Upper lobe of left lung (tissue), 4 donors: ENCODE data around the gene NFIB.

Source experiments
- POLR2AphosphoS5 ChIP-seq, 2 donors: sonication (generic); formaldehyde crosslinking; IDR thresholded peaks; one replicate each; pipeline ENCODE4 v1.5.1; 2017; ENCODE audit warnings: antibody characterized with exemption in 2 of 2
- TF ChIP-seq, protein P1 (sequence below), 6 experiments: fragments of 450-650 bp in 4 of 6; fragments of 200-600 bp in 2 of 6; sonication (generic) in 2 of 6; IDR thresholded peaks; one replicate each; pipeline ENCODE4 v1.5.1; 2016 to 2019; ENCODE audit warnings: antibody characterized with exemption in 6 of 6

DNA sequence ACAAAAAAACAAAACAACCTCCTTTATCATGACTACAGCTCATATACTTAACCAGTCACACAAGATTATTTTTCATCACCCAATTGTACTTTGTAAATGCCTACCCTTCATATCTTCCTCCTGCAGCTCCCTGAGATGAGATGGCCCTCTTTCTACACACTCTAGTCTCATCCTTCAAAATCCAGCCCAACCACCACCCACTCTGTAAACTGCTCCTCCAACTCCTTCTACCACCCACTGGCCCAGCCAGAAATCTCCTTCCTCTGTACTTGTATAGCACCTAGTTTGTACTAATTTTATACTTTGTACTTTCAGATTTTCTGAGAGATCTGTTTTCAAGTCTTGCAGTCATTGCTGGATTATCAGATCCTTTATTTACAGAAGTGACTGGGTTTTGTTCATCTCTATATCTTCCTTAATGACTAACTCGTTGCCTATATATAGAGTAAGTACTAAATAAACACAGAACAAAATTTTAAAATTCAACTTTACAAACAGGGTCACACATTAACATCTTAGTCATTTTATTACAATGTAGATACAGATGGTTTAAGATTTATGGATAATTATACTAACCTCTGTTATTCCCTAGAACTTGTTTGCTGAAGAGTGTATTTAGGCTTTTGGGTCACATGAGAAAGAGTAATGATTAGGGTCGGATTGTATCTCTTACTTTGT, 155.7 kb downstream of the NFIB start:
- TF ChIP-seq, protein P1, sequence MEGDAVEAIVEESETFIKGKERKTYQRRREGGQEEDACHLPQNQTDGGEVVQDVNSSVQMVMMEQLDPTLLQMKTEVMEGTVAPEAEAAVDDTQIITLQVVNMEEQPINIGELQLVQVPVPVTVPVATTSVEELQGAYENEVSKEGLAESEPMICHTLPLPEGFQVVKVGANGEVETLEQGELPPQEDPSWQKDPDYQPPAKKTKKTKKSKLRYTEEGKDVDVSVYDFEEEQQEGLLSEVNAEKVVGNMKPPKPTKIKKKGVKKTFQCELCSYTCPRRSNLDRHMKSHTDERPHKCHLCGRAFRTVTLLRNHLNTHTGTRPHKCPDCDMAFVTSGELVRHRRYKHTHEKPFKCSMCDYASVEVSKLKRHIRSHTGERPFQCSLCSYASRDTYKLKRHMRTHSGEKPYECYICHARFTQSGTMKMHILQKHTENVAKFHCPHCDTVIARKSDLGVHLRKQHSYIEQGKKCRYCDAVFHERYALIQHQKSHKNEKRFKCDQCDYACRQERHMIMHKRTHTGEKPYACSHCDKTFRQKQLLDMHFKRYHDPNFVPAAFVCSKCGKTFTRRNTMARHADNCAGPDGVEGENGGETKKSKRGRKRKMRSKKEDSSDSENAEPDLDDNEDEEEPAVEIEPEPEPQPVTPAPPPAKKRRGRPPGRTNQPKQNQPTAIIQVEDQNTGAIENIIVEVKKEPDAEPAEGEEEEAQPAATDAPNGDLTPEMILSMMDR (IDR thresholded peaks at IDR 0.05) = no peak
- TF ChIP-seq POLR2AphosphoS5 (IDR thresholded peaks at IDR 0.05) = no peak
